ENCODE data around the gene SCYGR3.

SCYGR3 gene

DNA sequence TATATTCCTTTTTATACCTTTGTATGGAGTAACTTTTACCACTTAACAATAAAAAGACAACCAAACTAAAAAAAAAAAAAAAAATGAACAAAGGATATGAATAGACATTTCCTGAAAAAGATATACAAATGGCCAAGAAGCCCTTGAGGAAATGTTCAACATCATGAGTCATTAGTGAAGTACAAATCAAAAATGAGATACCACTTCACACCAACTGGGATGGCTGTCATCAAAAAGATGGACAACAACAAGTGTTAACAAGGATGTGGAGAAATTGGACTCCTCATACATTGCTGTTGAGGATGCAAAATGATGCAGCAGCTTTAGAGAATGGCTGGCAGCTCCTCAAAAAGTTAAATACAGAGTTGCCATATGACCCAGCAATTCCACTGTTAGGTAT lies 38.5 kb downstream of the SCYGR3 start:
- H3K27ac ChIP-seq (ENCODE audit: low read length): no peak overlapping the region
- no peaks in the 10 kb centered on the region for H4K20me1 ChIP-seq (ENCODE audit: insufficient read depth, low read length)
- H3F3A ChIP-seq (ENCODE audit: insufficient read depth, low read length): no peaks in the 10 kb centered on the region
- no peaks in the 10 kb centered on the region for H3K4me1 ChIP-seq (ENCODE audit: low read length)
- H3K27me3 ChIP-seq (replicated peaks; ENCODE audit: insufficient read depth, low read length): no peaks in the 10 kb centered on the region
- H3K9me2 ChIP-seq (replicated peaks; ENCODE audit: insufficient read depth, low read length): no peaks in the 10 kb centered on the region
- no peak for TF ChIP-seq EZH2phosphoT487 (IDR thresholded peaks at IDR 0.05; ENCODE audit: low read length)
- TF ChIP-seq EZH2 (optimal IDR thresholded peaks at IDR 0.05; ENCODE audit: low read depth, low read length): no peak
- TF ChIP-seq, protein P1, sequence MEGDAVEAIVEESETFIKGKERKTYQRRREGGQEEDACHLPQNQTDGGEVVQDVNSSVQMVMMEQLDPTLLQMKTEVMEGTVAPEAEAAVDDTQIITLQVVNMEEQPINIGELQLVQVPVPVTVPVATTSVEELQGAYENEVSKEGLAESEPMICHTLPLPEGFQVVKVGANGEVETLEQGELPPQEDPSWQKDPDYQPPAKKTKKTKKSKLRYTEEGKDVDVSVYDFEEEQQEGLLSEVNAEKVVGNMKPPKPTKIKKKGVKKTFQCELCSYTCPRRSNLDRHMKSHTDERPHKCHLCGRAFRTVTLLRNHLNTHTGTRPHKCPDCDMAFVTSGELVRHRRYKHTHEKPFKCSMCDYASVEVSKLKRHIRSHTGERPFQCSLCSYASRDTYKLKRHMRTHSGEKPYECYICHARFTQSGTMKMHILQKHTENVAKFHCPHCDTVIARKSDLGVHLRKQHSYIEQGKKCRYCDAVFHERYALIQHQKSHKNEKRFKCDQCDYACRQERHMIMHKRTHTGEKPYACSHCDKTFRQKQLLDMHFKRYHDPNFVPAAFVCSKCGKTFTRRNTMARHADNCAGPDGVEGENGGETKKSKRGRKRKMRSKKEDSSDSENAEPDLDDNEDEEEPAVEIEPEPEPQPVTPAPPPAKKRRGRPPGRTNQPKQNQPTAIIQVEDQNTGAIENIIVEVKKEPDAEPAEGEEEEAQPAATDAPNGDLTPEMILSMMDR (IDR thresholded peaks at IDR 0.05; ENCODE audit: low read length): no peak
- H3K9ac ChIP-seq (ENCODE audit: low read length): no peak overlapping the region
- H3K9me3 ChIP-seq (replicated peaks; ENCODE audit: insufficient read depth, low read length): no peaks in the 10 kb centered on the region
- H3K36me3 ChIP-seq (replicated peaks; ENCODE audit: insufficient read depth, low read length): no peaks in the 10 kb centered on the region
- no peak overlapping the region for H2AFZ ChIP-seq (ENCODE audit: low read length)
- no peak for DNase-seq
- H3K4me2 ChIP-seq (ENCODE audit: low read depth, low read length): no peak overlapping the region
- H3K4me3 ChIP-seq (ENCODE audit: low read length): no peak overlapping the region
- H3K79me2 ChIP-seq (ENCODE audit: low read length): no peaks in the 10 kb centered on the region

DNA sequence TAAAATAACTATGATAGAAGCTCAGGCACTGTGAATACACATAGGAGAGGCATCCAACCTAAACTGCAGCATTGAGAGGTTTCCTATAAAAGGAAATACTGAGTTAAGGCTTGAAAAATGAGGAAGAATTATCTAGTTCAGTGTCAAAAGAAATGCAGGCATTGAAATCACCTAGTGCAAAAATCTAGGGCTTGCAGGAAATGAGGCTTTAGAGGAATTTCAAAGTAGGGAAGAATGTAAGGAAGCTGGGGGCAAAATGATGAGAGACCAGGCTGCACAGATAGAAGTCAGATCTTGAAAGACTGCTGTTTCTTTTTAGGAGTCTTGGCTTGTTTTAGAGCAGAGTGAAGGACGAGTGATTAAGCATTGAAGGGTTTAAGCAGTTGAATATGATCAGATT lies 44.0 kb downstream of the SCYGR3 start:
- Histone ChIP-seq H4K20me1 (ENCODE audit: insufficient read depth, low read length) (no peaks in the 10 kb centered on the region), H3K36me3 (replicated peaks; ENCODE audit: insufficient read depth, low read length) (no peaks in the 10 kb centered on the region), H3K27me3 (replicated peaks; ENCODE audit: insufficient read depth, low read length) (no peaks in the 10 kb centered on the region), H3K4me1 (ENCODE audit: low read length) (no peaks in the 10 kb centered on the region), H3K79me2 (ENCODE audit: low read length) (no peaks in the 10 kb centered on the region), H3K27ac (ENCODE audit: low read length) (no peak overlapping the region), H3K4me3 (ENCODE audit: low read length) (no peak overlapping the region), H3K9me2 (replicated peaks; ENCODE audit: insufficient read depth, low read length) (no peaks in the 10 kb centered on the region), H3K9me3 (replicated peaks; ENCODE audit: insufficient read depth, low read length) (no peaks in the 10 kb centered on the region), H3F3A (ENCODE audit: insufficient read depth, low read length) (no peaks in the 10 kb centered on the region), H2AFZ (ENCODE audit: low read length) (no peak overlapping the region), H3K9ac (ENCODE audit: low read length) (no peak overlapping the region), H3K4me2 (ENCODE audit: low read depth, low read length) (no peak overlapping the region)
- TF ChIP-seq, protein P1 (IDR thresholded peaks at IDR 0.05; ENCODE audit: low read length): no peak
- TF ChIP-seq EZH2 (optimal IDR thresholded peaks at IDR 0.05; ENCODE audit: low read depth, low read length) (no peak), EZH2phosphoT487 (IDR thresholded peaks at IDR 0.05; ENCODE audit: low read length) (no peak)
- no peak for DNase-seq

DNA sequence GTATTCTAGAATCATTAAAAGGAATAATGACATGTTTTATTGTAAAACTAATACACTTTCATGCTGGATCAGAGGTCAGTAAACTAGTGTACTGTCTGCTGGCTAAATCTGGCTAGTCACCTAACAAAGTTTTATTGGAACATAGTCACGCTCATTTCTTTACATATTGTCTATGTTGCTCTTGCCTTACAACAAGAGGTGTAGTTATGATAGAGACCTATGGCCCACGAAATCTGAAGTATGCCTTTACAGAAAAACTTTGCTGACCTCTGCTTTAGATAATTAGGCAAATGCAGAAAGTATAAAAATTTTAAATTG lies 45.8 kb downstream of the SCYGR3 start:
- TF ChIP-seq EZH2phosphoT487 (IDR thresholded peaks at IDR 0.05; ENCODE audit: low read length) (no peak), EZH2 (optimal IDR thresholded peaks at IDR 0.05; ENCODE audit: low read depth, low read length) (no peak)
- TF ChIP-seq, protein P1 (IDR thresholded peaks at IDR 0.05; ENCODE audit: low read length): no peak

More for the DNA sequence above, 45.8 kb downstream of the SCYGR3 start:
- Histone ChIP-seq H3F3A (ENCODE audit: insufficient read depth, low read length) (no peaks in the 10 kb centered on the region), H3K9me3 (replicated peaks; ENCODE audit: insufficient read depth, low read length) (no peaks in the 10 kb centered on the region), H3K4me3 (ENCODE audit: low read length) (no peak overlapping the region), H3K27me3 (replicated peaks; ENCODE audit: insufficient read depth, low read length) (no peaks in the 10 kb centered on the region), H3K4me1 (ENCODE audit: low read length) (no peaks in the 10 kb centered on the region), H3K36me3 (replicated peaks; ENCODE audit: insufficient read depth, low read length) (no peaks in the 10 kb centered on the region), H2AFZ (ENCODE audit: low read length) (no peak overlapping the region), H3K9ac (ENCODE audit: low read length) (no peak overlapping the region), H4K20me1 (ENCODE audit: insufficient read depth, low read length) (no peaks in the 10 kb centered on the region), H3K79me2 (ENCODE audit: low read length) (no peaks in the 10 kb centered on the region), H3K27ac (ENCODE audit: low read length) (no peak overlapping the region), H3K9me2 (replicated peaks; ENCODE audit: insufficient read depth, low read length) (no peaks in the 10 kb centered on the region), H3K4me2 (ENCODE audit: low read depth, low read length) (no peak overlapping the region)
- no peak for DNase-seq
